NCI-H2107 treated with DMSO at 0.1 percent for 48 hours (cell line): Measurements from ENCODE around the gene HAAO.
A peak's percentile ranks its signal among the peaks of the same experiment; 100 is the strongest.

Experiments
- DNase-seq: peaks from one replicate; lab custom pipeline; 2025; ENCODE audit not compliant: unreplicated experiment; lab: John Stamatoyannopoulos, UW

Gene HAAO

DNA sequence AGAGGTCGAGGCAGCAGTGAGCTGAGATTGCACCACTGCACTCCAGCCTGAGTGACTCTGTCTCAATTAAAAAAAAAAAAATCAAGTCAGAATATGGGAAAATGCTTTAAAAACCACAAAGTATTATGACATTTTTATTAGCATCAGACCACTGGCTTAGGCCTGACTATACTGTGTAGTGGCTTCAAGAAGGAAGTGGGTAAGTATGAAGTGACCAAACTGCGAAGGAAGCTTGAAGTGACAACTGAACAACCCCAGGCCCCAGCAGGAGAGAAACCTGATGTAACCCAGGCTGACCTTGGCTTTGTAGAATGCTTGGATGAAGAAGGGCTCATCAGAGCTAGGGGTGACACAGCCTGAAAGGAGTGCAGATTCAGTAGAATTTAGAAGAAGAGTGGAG lies 21.4 kb upstream of the HAAO start:
- DNase-seq = no peak

DNA sequence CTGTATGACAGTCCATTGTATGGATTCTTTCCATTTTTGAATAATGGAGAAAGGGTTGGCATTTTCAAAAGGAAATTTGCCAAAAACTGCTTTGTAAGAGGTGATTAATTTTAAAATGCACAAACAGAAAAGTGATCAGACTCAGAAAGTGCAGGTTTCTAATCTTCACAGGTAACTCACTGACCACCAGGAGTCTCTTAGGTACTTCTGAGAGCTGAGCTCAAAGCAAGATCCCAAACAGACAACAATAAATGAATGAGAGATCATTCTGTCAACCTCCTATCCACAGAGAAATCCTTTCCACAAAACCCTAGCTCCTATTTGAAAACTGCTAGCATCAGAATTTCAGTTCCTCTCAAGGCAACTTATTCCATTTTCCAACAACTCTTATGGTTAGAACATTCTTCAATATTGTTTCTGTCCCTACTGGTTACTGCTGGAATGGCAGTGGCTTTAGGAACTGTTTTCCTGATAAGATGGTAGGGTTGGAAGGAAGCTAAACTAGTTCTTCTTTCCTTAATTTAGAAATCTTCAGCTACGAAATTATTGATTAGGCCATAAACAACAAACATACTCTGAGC lies 20.6 kb upstream of the HAAO start:
- no peak for DNase-seq

- DNase-seq = peak; percentile 24
Observed at GRCh38 chr2:42810971-42811811, 18.8 kb upstream of the HAAO start.

GRCh38 chr2:42810121-42810970 lies 18.0 kb upstream of the HAAO start:
- peak; percentile 91 for DNase-seq

DNA sequence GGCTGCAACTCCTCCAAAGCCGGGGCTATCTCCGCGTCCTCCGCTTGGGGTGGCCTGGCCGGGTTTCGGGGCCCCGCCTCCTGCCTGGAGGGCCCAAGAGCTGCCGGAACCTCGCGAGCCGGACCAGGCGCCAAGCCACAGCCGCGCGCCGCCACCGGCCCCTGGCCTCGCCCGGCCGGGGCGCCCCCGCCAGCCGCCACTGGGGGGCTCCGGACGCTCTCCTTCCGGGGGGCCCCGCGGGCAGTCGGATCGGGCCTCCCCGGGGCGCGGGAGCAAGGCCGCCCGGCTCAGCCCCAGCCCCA lies 17.4 kb upstream of the HAAO start:
- DNase-seq = no peak

- peak; percentile 39 for DNase-seq
Observed at GRCh38 chr2:42809131-42809818, 16.9 kb upstream of the HAAO start.

DNA sequence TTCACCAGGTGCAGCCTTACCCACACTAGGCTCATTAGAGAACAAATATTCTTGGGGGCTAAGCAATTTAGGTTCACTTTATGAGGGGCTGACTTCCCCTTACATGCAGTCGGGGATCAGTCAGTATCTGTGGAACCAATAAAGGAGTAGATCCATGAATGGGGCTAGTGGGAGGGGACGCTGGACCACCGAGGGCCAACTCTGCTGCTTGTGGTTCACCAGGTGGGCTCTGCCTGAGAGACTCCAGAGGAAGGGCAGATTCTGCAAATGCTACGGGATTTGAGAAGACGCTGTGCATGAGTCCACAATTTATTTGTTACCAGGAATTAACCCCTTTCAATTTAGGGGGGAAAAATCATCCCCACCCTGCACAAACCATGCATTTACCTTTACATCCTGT lies 15.9 kb upstream of the HAAO start:
- no peak for DNase-seq

DNA sequence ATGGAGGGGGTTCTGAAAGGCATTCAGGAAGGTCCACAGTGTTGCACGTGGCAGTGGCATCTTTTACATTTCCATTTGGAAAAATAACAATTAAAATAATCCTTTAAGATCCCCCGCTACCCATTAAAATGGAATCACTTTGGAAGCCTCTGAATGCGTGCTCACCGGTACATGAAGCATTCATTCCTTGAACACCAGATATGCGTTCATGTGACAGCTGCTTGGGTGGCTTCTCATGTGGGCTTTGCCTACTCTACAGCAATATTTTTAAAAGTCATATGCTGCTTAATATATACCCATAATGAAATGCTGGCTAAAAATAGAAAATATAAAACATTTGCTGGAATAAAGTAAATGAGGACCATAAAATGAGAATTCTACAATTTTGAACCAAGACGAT lies 14.4 kb upstream of the HAAO start:
- no peak for DNase-seq

- no peak for DNase-seq
Observed at GRCh38 chr2:42804891-42805290, 12.5 kb upstream of the HAAO start.

GRCh38 chr2:42804338-42804737 lies 12.0 kb upstream of the HAAO start:
- DNase-seq = no peak

GRCh38 chr2:42802150-42802549 lies 9.8 kb upstream of the HAAO start:
- DNase-seq = no peak

DNA sequence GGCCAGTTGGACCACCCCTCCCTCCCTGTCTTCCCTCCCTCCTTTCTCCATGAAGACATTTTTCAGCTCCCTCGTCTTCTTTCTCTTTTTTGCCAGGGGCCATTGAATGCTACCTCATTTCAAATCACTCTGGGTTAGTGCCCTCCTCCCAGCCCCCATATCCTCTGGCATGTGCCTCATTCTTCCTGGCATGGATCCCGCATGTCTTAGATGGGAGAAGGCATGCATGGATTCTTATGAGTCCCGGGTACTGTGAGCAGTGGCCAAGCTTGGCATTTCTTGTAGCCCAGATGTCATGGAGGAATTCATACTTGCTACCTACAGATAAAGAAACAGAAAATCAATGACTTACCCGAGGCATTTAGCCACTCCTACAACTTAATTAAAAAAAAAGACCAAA lies 9.0 kb upstream of the HAAO start:
- no peak for DNase-seq

DNA sequence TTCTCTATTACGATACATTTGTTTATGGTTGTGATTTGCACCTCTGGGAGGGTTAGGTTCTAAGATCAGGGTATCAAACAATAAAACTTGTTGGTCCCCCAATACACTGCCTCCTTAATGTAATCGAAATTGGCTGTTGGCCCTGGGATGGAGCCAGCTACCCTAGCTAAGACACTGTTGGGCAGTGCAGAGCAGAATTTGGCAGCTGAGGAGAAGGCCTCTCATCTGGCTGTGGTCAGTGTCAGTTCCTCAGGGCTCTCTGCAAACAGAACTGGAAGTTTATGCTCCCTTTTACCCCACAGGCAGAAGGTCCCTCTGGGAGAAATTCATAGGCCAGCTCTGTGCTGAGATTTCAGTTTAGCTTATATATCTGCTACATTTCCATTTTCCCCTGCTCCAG lies 8.6 kb upstream of the HAAO start:
- DNase-seq = no peak

- no peak for DNase-seq
Observed at GRCh38 chr2:42800461-42800962, 8.1 kb upstream of the HAAO start.

DNA sequence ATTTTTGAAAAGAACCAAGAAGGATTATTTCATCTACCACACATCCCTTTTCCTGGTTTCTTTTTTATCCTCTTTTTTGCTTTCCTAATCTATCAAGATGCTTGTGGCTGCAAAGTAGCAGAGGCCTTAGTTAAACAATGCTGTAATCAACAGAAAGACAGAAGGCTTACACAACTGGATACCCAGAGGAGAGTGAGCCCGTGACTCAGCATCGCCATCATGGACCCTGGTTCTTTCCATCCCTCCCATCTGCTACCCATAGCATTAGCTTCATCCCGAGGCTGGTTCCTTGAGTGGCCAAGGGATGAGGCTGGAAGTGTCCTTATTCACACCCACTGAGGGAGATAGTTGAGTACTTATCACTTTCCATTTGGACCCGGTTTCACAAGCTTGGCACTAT lies 7.5 kb upstream of the HAAO start:
- DNase-seq = no peak

- DNase-seq = no peak
Observed at GRCh38 chr2:42797281-42797680, 4.9 kb upstream of the HAAO start.

DNA sequence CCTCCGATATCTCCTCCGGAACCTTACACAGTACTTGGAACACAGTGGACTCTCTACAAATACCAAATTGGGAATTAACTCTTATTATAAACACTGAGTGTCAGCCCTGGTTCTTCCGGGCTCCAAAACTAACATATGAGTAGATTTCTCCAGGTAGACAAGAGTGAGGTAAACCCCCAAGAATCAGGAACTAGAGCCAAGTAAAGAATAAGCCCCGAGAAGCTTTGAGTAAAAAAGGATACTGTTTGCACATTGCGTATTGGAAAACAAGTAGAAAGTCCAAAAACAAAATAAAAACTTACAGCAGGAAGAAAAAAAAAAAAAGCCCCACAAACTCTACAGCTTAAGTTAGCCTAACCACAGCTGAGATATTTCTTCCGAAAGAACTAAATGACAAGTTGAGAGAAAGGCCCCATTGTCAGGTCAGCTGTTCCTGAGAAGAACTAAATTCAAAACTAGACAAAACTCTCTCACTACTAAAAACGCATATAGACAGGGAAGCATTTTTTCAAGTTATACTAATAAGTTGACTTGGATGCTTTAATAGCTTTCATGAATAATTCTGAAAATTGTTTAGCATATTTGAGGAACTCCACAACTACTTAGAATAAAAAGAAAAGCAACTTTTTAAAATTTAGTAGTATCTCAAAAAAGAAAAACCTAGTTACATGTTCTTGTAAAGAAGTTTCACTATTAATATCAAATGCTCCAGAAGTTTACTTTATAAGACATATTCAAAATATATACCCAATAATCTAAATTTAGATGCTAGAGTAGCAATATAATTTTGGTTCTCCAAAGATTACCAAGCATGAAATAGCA lies 4.3 kb upstream of the HAAO start:
- DNase-seq = no peak

- no peak for DNase-seq
Observed at GRCh38 chr2:42795841-42796301, 3.5 kb upstream of the HAAO start.

GRCh38 chr2:42795275-42795674 lies 2.9 kb upstream of the HAAO start:
- DNase-seq = no peak

DNA sequence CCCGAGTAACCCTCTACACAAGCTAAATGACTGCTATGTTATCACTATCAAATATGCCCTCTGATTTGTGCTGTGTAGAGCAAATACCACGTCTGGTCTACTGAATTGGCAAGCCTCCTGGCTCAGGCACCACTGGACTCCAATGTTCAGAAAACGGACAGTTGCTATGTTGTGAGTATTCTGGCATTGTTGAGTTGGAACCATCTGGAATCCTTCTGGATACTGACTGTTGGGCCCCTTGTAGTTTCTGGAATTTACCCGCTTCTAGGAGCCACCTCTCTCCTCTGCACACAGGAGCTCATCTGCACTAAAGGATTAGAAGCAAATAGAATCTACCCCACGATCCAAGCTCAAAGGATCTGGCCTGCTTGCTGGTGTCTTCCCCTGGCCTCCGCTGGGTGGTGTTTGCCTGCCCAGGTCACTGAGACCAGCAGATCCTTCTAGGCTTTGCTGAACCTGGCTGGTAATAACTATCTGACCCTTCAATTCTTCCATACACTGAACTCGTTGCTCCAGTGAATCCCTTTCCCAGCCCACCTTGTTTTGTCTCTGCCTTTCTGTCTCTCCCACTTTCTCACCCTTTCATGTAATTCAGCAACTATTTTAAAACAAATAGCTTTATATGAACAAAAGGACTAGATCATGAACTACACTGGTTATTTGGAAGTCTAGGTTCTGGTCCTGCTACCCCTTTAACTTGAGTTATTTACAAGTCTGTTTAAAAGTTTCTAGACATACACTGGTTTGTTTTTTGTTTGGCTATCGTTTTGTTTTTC lies 2.1 kb upstream of the HAAO start:
- no peak for DNase-seq
